ENCODE results near the gene SERPINB2. TPM values are rescaled to one million over a fixed set of nuclear protein-coding genes. Genes with fewer than 3 reads are reported as not detected.

The SERPINB2 gene
- total RNA-seq, 4 donors from 2014 or later = 1.2 to 14.5 (median 3.0) TPM

- Histone ChIP-seq H3K27me3 (no peaks in the 10 kb centered on the region), H3K4me1 (no peaks in the 10 kb centered on the region), H3K27ac (no peak overlapping the region), H3K4me3 (no peak overlapping the region), H3K36me3 (no peaks in the 10 kb centered on the region), H3K9me3 (no peaks in the 10 kb centered on the region)
- ATAC-seq = no peak
- TF ChIP-seq CTCF (IDR thresholded peaks at IDR 0.05) (no peak), POLR2A (IDR thresholded peaks at IDR 0.05) (no peak), POLR2AphosphoS5 (IDR thresholded peaks at IDR 0.05) (no peak), EP300 (IDR thresholded peaks at IDR 0.05) (no peak)
Measured at GRCh38 chr18:63872586-63872985, 14.9 kb upstream of the SERPINB2 start.

GRCh38 chr18:63878343-63878742 is 9.2 kb upstream of the SERPINB2 start:
- 67 to 72% methylated on average over 3 of the region's 3 CpGs for WGBS, 2 donors (ENCODE audit: low coverage in 1 of 2)
- H3K4me3 ChIP-seq = no peak overlapping the region

GRCh38 chr18:63878925-63879324 is 8.6 kb upstream of the SERPINB2 start:
- WGBS, 2 donors (ENCODE audit: low coverage in 1 of 2) = 68 to 75% methylated on average over 4 of the region's 4 CpGs
- H3K4me3 ChIP-seq = no peak overlapping the region
- no peak overlapping the region for H3K27ac ChIP-seq
- no peaks in the 10 kb centered on the region for H3K36me3 ChIP-seq
- no peaks in the 10 kb centered on the region for H3K9me3 ChIP-seq
- peak; percentile 26 for ATAC-seq
- TF ChIP-seq CTCF (IDR thresholded peaks at IDR 0.05) = no peak
- no peak for TF ChIP-seq POLR2AphosphoS5 (IDR thresholded peaks at IDR 0.05)
- TF ChIP-seq EP300 (IDR thresholded peaks at IDR 0.05) = no peak
- no peak for TF ChIP-seq POLR2A (IDR thresholded peaks at IDR 0.05)
- H3K4me1 ChIP-seq = no peaks in the 10 kb centered on the region
- H3K27me3 ChIP-seq = no peaks in the 10 kb centered on the region

More at GRCh38 chr18:63878343-63878742, 9.2 kb upstream of the SERPINB2 start:
- Histone ChIP-seq H3K27ac (no peak overlapping the region), H3K36me3 (no peaks in the 10 kb centered on the region), H3K27me3 (no peaks in the 10 kb centered on the region), H3K9me3 (no peaks in the 10 kb centered on the region), H3K4me1 (no peaks in the 10 kb centered on the region)
- peak; percentile 6 for ATAC-seq
- TF ChIP-seq CTCF (IDR thresholded peaks at IDR 0.05) (no peak), EP300 (IDR thresholded peaks at IDR 0.05) (no peak), POLR2AphosphoS5 (IDR thresholded peaks at IDR 0.05) (no peak), POLR2A (IDR thresholded peaks at IDR 0.05) (no peak)

GRCh38 chr18:63879709-63880108 is 7.8 kb upstream of the SERPINB2 start:
- Histone ChIP-seq H3K27ac (no peak overlapping the region), H3K9me3 (no peaks in the 10 kb centered on the region), H3K4me1 (no peaks in the 10 kb centered on the region), H3K36me3 (no peaks in the 10 kb centered on the region), H3K4me3 (no peak overlapping the region), H3K27me3 (no peaks in the 10 kb centered on the region)
- no peak for ATAC-seq
- TF ChIP-seq POLR2A (IDR thresholded peaks at IDR 0.05) = no peak
- TF ChIP-seq POLR2AphosphoS5 (IDR thresholded peaks at IDR 0.05) = no peak
- TF ChIP-seq EP300 (IDR thresholded peaks at IDR 0.05) = no peak
- TF ChIP-seq CTCF (IDR thresholded peaks at IDR 0.05) = no peak
- 71 to 93% methylated on average over 2 of the region's 2 CpGs for WGBS, 2 donors (ENCODE audit: low coverage in 1 of 2)

GRCh38 chr18:63881851-63882250 is 5.7 kb upstream of the SERPINB2 start:
- TF ChIP-seq POLR2AphosphoS5 (IDR thresholded peaks at IDR 0.05) = no peak
- TF ChIP-seq EP300 (IDR thresholded peaks at IDR 0.05) = no peak
- TF ChIP-seq CTCF (IDR thresholded peaks at IDR 0.05) = no peak
- no peak for TF ChIP-seq POLR2A (IDR thresholded peaks at IDR 0.05)
- Histone ChIP-seq H3K4me3 (no peak overlapping the region), H3K9me3 (no peaks in the 10 kb centered on the region), H3K4me1 (no peaks in the 10 kb centered on the region), H3K27me3 (no peaks in the 10 kb centered on the region), H3K27ac (no peak overlapping the region), H3K36me3 (no peaks in the 10 kb centered on the region)
- WGBS, 2 donors (ENCODE audit: low coverage in 1 of 2) = 65 to 73% methylated on average over 4 of the region's 4 CpGs
- ATAC-seq = no peak
